ENCODE data around the gene ERO1A.

Gene ERO1A

GRCh38 chr14:52700701-52701172, 5.4 kb upstream of the ERO1A start:
- no peak for DNase-seq (ENCODE audit: low read depth in 2 of 2)

GRCh38 chr14:52694761-52695480, 437 bp downstream of the ERO1A start:
- DNase-seq (ENCODE audit: low read depth in 2 of 2), result peak; percentile 13 to 34

- no peak for DNase-seq (ENCODE audit: low read depth in 2 of 2)
These were observed 1.8 kb downstream of the ERO1A start for GRCh38 chr14:52693532-52693931.

DNA sequence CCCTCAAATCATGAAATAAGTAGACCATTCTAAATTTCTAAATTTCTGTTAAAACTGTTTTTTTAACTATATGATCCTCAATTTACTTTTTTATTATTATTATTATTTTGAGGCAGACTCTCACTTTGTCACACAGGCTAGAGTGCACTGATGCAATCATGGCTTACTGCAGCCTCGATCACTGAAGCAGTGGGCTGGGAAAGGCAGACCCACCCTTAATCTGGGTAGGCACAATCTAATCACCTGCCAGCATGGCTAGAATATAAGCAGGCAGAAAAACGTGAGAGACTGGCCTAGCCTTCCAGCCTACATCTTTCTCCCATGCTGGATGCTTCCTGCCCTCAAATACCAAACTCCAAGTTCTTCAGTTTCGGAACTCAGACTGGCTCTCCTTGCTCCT, 2.3 kb downstream of the ERO1A start:
- DNase-seq (ENCODE audit: low read depth in 2 of 2), result no peak

- DNase-seq (ENCODE audit: low read depth in 2 of 2), result no peak
These were observed 3.0 kb downstream of the ERO1A start for GRCh38 chr14:52692248-52692962.

DNA sequence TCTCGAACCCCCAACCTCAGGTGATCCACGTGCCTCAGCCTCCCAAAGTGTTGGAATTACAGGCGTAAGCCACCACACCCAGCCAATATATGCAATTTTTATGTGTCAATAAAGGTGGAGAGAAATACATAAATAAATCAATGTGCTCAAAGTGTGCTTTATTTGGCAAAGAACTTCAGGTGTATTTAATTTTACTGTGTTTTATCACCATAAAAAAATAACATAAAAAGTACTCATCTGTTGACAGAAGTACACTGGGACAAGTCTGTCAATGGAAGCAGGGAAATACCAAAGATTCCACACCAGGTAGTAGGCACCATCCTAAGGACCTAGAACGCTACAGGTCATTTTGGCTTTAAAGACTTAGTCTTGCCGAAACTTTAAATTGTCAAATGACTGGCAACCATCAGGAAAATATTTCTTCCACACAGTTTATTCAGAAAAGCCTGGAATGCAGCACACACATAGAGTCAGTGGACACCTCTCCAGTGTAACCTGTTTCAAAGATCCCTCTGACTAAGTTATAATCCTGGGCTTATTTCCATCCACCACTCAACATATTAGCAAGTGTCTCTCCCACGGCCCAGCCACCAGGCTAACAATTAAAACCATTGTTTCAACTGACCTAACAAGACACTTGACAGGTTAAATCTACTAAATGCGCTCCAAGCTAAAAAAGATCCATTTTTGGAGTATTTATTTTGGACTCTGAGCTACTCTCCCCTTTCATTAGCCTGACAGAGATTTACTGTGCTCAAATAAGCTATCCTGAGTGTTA, 4.2 kb downstream of the ERO1A start:
- DNase-seq (ENCODE audit: low read depth in 2 of 2), result no peak

DNA sequence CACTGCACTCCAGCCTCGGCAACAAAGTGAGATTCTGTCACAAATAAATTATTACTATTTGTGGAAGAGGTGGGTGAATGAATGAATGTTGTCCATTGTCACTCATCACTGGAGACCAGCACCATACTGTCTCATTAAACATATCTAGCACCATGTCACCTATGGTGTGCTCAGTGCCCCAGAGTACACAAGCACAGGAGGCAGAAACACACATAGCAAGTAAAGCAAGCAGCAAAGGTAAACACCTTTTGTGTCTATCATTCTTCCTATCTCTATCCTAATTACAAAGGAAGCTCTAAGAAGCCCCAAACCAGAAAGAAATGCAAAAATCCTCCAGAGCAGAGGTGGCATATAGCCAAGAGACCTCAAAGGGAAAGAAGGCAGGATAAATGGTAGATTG, 9.2 kb downstream of the ERO1A start:
- no peak for DNase-seq (ENCODE audit: low read depth in 2 of 2)

GRCh38 chr14:52683985-52684520, 11.3 kb downstream of the ERO1A start:
- no peak for DNase-seq (ENCODE audit: low read depth in 2 of 2)

- no peak for DNase-seq (ENCODE audit: low read depth in 2 of 2)
These were observed 16.8 kb downstream of the ERO1A start for GRCh38 chr14:52678591-52678990.

- DNase-seq (ENCODE audit: low read depth in 2 of 2), result no peak
These were observed 31.5 kb downstream of the ERO1A start for GRCh38 chr14:52663850-52664249.

DNA sequence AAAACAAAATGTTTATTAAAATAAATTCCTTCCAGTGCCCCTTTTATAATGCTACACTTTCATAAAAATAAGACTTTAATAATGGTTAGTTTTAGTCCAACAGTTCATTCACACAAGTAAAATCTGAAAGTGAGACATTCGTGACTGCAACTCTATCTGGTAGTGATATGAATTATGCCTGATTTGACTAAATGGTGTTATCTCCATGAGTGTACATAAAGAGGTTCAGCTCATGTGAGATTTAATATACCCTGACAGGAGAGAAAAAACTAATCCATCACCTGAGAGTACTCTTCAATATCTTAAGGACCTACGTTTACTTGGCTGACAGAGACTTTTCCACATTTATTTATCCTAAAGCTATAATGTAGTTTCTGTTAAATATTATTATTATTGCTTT, 34.0 kb downstream of the ERO1A start:
- DNase-seq (ENCODE audit: low read depth in 2 of 2), result no peak

GRCh38 chr14:52660832-52661231, 34.5 kb downstream of the ERO1A start:
- DNase-seq (ENCODE audit: low read depth in 2 of 2), result no peak

DNA sequence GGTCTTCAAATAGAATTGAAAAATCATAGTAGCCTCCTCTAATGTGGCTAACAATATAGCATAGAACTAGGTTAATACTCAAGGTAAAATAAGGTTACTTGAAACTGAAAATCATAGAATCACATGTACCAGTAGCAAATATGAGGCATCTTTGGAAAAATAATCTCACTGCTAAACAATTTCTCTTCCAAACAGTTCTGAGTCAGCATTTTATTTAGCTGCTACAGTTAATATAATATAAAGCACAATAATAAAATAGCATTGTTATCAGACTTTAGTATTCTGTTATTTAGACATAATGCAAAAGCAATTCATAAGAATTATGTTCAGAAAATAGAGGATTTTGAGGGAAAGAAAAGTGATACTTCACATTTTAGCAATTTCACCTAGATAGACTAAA, 35.0 kb downstream of the ERO1A start:
- no peak for DNase-seq (ENCODE audit: low read depth in 2 of 2)

GRCh38 chr14:52656905-52657304, 38.5 kb downstream of the ERO1A start:
- no peak for DNase-seq (ENCODE audit: low read depth in 2 of 2)

GRCh38 chr14:52650774-52651173, 44.6 kb downstream of the ERO1A start:
- no peak for DNase-seq (ENCODE audit: low read depth in 2 of 2)

DNA sequence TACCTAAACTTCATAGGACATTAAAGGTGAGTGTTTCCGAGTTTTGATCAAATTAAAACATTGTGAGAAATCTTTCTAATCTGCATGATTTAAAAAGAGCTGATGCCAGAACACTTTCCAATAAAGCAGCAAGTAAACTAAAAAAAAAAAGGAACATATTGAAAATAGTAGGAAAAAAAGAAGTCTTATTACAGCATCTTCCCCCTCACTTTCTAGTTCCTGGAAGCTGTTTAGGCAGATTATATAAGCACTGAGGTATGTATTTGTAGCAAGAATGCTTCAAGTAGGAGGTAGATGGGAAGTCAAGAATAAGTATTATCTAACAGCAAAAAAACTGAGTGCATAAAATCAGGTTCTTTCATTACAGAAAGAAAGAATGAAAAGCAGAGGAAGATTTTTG, 45.8 kb downstream of the ERO1A start:
- no peak for DNase-seq (ENCODE audit: low read depth in 2 of 2)

DNA sequence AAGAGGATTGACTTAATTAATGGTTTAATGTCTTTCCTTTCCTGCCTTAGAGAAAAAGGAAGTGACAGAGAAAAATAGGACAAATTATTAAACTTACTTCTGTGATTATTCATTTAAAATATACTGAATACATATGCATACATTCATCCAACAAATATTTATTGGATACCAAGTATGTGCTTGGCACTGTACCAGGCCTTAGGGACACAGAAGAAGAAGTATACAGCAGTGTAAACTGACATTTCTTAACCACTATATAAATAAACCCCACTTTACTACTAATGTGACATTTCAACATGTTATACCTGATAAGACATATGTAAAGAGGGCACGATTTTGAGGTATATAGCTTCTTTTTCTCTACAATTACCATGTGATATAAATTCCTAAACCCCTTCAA, 53.6 kb downstream of the ERO1A start:
- DNase-seq (ENCODE audit: low read depth in 2 of 2), result no peak

GRCh38 chr14:52640137-52640536, 55.2 kb downstream of the ERO1A start:
- DNase-seq (ENCODE audit: low read depth in 2 of 2), result no peak

DNA sequence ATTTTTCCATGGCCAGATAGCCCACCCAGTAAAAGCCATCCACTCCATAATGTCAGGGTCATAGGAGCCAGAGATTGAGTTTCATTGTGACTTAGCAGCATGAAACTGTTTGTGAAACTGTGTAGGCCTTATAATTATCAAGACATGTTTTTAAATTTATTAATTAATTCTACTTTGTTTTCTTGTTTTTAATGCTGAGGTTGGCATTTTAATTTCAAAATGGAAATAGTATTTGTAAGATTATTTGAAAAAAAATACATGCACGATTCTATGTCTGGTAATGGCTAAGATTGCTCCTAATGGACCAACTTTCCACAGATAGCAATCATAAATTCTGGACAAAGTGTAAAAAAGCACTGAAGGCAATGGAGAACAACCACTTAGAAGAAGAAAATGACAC, 75.7 kb downstream of the ERO1A start:
- DNase-seq (ENCODE audit: low read depth in 2 of 2), result no peak

DNA sequence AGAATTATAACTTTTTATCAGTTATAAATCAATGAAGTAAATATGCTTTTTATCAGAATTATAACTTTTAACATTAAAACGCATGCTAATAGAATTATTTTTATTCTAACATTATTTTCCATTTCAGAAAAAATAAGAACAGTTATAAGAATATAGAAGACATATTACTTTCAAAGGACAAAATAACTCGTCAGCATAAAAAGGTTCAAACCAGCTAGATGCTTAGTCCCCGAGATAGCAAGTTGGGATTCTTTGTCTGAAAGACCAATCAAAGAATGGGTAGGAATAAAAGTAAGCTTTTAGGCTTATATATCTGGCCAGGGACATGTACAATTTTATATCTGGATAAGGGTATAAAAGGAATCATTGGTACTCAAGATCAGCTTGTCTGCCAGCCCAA, 76.8 kb downstream of the ERO1A start:
- no peak for DNase-seq (ENCODE audit: low read depth in 2 of 2)

DNA sequence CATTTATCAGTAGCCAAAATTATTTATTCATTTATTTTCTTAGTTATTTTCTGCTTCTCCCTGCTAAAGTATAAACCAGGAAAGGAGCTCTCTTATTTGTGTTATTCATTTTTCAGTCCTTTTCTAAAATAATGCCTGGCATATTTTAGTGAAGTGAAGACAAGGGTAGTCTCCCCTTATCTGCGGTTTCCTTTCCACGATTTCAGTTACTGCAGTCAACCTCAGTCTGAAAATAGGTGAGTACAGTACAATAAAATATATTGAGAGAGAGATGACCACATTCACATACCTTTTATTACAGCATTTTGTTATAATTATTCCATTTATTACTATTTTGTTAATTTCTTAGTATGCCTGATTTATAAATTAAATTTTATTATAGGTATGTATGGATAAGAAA, 85.2 kb downstream of the ERO1A start:
- DNase-seq (ENCODE audit: low read depth in 2 of 2), result no peak

- DNase-seq (ENCODE audit: low read depth in 2 of 2), result no peak
These were observed 85.8 kb downstream of the ERO1A start for GRCh38 chr14:52609445-52610044.

Measured in stimulated activated CD8-positive, alpha-beta memory T cell treated with anti-CD3 and anti-CD28 coated beads, Interleukin-2, amount 100 ng/mL, for 1 hour (primary cell).